ENCODE measurements around the gene ZNF606.

GRCh38 chr19:58020129-58020528 is 17.5 kb upstream of the ZNF606 start:
- TF ChIP-seq, protein P1, sequence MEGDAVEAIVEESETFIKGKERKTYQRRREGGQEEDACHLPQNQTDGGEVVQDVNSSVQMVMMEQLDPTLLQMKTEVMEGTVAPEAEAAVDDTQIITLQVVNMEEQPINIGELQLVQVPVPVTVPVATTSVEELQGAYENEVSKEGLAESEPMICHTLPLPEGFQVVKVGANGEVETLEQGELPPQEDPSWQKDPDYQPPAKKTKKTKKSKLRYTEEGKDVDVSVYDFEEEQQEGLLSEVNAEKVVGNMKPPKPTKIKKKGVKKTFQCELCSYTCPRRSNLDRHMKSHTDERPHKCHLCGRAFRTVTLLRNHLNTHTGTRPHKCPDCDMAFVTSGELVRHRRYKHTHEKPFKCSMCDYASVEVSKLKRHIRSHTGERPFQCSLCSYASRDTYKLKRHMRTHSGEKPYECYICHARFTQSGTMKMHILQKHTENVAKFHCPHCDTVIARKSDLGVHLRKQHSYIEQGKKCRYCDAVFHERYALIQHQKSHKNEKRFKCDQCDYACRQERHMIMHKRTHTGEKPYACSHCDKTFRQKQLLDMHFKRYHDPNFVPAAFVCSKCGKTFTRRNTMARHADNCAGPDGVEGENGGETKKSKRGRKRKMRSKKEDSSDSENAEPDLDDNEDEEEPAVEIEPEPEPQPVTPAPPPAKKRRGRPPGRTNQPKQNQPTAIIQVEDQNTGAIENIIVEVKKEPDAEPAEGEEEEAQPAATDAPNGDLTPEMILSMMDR (IDR thresholded peaks at IDR 0.05) = no peak
- TF ChIP-seq POLR2A (IDR thresholded peaks at IDR 0.05) (no peak), POLR2AphosphoS5 (IDR thresholded peaks at IDR 0.05) (no peak)
